NCI-H510A (cell line): Measurements from ENCODE around the gene AKR1C2.
"Not testable (repeated sequence)": the region's sequence is repeated elsewhere in the genome, so short reads cannot be mapped to it uniquely, and the experiment has no call there.

Source experiments
- DNase-seq: peaks from one replicate; lab custom pipeline; 2025; lab: John Stamatoyannopoulos, UW

AKR1C2 gene

DNA sequence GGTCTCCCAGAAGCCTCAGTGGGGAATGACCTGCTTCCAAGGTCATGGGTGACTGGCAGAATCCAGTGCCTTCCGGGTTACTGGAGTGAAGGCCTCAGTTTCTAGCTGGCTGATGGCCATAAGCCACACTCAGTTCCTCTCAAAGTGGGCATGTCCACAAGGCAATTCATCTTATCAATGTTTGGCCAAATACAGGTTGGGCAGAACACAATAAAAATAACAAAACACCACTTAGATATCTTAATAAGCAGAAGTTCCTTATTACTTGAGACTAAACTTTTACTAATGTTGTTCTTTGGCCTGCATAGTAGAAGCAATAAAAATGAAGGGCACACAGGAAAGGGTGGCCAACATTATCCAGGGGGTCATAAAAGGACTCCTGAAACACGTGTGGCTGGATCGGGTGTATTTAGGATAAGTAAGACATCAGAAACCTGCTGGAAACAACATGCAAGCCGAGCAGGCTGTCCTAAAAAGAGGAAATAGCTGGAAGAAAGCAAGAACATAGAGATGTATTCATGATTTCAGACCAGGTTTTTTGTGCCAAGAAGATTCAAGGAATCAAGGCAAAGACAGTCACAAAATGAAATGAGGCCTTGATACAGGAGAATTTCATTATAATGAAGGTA lies 19.6 kb upstream of the AKR1C2 start:
- DNase-seq: no peak

DNA sequence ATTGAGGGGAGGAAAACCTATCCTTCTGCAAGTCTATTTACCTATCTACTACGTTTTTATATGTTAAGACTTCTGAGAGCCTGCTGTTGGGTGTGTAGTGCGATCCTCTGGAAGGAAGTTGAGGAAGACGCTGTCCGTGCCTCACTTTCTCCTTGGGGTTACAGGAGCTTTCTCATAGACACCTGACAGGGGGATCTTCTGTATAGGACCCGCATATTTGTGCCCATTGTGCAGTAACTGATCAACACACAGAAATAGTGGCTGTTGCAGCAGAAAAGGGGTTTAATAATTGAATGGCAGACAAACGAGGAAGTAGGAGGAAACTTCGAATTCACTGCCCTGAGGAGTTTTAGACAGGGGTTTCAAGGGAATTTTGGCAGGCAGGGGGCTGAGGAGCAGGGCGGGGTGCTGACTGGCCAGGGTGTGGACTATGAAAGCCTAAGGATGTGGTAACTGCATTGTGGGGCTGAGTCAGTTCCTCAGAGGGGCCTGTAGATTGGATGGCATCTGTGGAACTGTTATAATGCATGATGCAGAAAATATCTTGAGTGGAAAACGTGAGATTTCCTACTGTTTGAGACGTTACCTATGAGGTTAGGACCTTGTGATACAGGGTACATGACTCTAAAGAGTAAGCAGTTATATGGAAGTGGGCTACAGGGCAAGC lies 18.1 kb upstream of the AKR1C2 start:
- DNase-seq: not testable (repeated sequence)

DNA sequence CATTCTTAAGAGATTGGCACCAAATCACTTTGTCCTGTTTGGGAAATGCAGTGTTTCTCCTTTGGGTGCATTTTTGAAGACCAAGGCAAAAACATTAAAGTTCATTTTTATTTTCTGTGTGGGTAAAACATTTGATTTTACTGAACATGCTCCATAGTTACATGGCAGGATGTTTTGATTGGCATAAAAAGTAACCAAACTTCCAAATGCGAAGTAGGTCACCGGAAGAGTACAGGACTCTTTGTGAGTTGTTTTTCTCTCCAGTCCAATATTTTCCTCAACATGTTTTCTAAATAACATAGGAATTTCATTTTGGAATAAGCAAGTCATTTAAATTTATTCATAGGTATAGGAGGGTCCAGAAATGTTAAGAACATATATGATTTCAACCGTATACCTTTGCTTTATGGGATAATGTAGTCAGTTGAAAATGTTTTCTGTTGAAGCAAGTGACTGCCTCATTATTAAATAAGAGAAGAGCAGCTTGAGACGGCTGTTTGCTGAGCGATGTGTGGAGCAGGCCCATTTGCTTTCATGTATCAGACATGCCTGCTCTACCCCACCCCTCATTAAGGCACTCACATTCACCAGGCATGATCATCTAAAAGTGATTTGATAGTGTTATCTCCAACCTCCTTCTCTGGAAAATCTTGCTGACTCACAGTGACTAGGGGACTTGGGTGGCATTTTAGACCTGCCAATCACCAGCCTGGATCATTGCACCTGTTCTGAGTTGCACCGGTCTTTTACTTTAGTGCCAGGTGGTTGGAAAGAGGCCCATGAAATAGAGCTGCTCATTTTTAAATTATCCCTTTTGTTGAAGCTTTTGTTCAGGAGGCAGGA lies 16.3 kb upstream of the AKR1C2 start:
- peak; percentile 42 for DNase-seq

DNA sequence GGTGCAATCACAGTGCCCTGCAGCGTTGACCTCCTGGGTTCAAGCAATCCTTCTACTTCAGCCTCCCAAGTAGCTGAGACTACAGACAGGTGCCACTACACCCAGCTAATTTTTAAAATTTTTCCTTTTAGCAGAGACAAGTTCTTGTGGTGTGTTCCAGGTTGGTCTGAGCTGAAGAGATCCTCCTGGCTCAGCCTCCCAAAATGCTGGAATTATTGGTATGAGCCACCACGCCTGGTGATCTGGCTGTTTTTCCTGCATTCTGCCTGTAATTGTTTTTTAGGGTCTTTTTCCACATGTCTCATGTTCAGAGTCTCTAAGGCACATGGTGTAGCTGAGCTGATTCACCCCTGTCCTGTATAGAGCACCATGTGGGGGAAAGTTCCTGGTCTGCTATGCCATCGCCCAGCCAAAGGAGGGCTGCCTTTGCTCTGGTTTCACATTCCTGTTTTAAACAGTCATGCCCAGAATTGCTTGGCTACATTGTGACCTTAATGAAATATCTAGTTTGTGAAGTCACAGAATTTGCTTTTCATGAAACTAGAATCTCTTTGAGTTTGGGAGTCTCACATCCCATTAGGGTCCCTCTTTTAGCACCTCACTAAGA lies 15.1 kb upstream of the AKR1C2 start:
- DNase-seq: not testable (repeated sequence)

DNA sequence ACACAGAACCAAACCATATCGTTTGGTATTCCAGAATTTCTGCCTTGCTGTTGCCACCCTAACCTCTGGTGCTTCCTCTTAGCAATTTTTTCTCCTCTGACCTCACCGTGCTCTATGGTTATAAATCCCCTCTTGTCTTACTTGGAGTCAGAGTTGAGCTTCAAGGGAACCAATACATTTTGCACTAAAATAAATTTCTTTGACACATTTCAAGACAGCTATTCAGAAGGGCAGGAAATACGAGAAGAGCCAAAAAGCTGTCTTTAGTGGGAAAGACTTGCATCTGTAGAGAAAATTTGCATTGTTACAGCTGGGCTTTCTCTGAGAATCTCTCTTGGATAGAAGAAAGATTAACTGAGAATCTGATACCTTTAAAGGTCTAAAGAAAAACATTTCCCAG lies 14.5 kb upstream of the AKR1C2 start:
- DNase-seq: no peak

DNA sequence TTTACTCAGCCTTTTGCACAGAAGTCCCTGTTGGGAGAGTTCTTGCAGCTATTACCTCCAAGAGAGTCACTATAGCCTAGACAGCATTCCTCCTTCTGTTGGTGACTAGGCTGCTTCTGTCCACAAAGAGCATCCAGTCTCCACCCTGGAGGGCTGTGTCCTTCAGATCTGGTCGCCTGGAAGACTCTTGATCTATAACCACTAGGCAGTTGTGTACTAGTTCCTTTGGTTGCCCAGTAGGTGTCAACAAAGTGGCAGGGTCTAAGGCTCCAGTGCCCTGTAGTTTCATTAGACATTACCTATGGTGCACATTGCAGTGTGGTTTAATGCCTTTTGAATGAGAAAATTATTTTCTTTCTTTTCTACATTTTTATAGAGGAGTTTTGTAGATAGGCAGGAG lies 11.3 kb upstream of the AKR1C2 start:
- no peak for DNase-seq

DNA sequence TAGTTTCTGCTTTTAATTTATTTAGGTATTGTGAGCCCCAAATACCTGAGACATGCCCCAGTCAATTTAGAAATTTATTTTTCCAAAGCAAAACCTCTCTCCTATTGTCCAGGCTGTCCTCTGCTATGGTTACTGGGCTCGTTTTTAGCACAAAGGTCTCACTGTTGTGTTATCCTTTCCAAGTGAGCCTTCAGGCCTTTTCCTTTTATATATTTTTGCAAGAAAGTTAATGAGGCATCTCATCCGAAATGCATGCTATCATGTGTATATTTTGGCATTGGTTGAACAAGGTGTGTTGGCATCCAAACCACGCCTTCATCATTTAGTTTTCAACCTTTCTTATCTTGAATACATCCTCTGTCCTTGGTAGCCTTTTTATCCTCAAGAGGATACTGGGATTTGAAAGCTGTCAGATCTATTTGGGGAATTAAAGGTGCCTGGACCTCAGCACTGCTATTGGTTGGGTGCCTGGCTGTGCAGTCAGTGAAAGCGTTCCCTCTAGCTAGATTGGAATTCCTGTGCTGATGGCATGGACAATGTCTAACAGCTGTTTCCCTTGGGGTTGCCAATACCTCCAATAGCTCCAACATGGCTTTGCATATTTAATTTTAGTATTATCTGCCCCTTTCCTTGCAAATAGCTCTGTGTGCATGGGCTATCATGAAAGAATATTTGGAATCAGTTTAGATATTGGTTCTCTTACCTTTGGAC lies 10.7 kb upstream of the AKR1C2 start:
- DNase-seq: not testable (repeated sequence)

DNA sequence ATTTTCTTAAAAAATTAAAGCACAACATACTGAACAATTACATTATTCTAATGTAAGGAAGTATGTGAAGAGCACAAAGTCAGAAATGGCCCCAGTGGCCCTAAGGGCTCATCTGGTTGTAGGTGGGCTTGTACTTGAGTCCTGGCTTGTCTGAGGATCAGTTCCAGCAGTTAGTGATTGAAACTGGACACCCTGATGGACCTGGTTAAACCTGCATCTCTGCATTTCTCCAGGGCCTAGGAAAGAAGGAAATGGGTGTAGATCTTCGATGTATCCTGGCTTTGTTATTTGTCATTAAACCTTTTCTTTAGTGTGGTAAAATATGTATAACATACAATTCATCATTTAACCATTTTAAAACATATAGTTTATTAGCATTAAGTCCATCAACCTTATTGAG lies 9.7 kb upstream of the AKR1C2 start:
- no peak for DNase-seq

DNA sequence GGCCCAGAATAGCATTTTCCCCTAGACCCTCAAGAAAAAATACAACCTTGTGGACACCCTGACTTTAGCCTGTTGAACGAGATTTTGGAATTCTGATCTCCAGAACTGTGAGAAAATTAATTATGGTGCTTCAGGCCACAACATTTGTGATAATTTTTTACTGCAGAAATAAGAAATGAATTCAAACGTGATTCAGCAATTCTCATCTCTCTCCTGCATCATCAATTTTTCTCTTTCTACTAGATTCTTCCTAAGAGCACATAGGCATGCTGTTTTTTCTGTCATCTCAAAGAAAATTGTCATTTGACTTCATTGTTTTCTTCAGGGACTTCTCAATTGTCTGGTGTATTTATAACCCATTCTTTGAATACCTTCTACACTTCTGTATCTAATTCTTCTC lies 8.9 kb upstream of the AKR1C2 start:
- DNase-seq: no peak

DNA sequence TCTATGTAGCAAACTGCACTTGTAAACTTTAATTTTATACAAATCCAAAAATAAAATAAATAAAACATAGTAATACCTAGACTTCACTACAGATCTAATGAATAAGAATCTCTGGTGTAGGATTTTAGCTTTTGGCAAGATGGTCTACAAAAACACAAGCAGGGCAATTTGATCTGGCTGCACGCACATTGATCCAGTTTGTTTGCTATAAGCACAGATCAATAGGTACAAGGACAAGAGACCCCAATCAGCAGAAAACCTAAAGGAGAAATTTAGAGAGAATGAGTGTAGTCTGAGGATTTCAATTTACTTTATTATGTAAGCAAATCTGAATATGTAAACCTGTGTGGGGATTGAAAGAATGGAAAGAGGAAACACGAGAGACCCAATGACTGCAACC lies 7.7 kb upstream of the AKR1C2 start:
- DNase-seq: not testable (repeated sequence)

DNA sequence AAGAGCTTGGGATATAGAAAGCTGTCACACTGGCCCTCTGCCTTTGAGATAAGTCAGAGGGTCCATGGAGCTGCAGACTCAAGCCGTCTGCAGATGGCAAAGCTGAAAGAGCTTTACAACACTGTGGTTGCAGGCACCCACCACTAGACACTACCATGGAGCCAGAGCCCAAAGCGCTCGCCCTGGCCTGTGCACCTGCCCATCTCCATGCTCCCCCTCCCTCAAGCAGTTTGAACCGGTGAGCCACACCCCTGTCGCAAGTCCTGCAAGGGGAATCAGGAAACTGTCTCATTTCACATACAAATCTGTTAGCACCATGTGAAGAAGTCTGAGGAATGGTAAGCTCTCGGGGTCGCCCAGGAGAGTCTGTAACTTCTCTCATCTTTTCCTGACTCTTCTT lies 6.4 kb upstream of the AKR1C2 start:
- not testable (repeated sequence) for DNase-seq

DNA sequence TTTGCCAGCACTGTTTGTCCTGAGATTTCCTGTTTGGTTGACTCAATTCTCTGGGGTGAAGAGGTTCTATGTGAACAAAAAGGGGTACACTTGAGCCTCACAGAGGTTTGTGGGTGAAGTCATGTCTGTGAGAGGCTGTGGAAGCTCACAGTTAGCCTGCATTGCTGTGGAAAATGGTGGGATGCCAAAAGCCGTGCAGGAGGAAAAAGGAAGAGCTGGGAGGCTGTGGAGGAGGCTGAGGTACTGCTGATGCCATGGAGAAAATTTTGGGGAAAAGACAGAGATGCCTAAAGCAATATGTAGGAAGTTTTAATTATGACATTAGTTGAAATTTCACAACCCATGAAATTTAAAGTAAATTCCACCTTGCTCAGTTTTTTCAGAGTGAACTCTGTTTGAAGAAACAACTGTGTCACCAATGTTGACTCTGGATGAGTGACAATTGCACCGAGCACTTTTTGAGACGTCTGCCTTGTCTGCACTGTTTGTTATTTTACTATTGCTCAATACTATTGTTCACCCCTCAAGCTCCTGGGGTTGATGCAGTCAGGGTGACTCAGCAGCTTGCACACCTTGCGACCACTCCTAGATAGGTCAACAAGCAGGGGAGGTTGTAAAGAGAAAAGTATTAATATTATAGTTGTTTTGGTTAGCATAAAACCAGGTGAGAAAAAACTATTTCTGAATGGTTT lies 5.3 kb upstream of the AKR1C2 start:
- not testable (repeated sequence) for DNase-seq

DNA sequence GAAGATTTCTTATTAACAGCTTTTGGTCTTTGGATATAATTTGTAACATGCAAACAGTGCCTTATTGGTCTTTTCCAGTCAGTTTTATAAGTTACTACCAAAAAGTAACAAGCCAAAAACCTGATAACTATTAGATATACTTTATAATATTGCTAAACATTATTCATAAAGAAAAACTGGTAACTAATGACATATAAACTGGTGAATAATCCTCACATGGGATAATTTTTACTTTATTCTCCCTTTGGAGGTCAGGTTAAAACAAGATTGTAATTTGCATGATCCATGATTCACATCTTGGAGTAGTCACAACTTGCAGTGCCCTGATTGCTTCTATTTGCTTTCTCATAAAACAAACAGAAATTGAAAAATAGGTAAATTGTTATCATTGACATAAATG lies 844 bp upstream of the AKR1C2 start:
- not testable (repeated sequence) for DNase-seq

DNA sequence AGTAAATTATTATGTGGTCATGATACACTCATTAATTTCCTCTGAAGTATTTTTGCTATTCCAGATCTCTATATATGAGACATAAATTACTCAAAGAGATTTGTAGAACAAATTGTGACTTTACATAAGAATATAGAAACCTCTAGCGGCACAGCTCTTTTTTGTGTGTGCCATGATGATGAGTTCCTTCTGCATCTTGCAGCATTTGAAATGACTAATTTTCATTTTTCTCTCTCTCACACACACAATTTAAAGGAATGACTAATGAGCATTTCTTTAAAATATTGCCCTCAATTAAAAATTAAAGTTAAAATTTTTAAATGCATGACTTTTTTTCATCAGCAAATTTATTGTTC lies 351 bp upstream of the AKR1C2 start:
- not testable (repeated sequence) for DNase-seq

DNA sequence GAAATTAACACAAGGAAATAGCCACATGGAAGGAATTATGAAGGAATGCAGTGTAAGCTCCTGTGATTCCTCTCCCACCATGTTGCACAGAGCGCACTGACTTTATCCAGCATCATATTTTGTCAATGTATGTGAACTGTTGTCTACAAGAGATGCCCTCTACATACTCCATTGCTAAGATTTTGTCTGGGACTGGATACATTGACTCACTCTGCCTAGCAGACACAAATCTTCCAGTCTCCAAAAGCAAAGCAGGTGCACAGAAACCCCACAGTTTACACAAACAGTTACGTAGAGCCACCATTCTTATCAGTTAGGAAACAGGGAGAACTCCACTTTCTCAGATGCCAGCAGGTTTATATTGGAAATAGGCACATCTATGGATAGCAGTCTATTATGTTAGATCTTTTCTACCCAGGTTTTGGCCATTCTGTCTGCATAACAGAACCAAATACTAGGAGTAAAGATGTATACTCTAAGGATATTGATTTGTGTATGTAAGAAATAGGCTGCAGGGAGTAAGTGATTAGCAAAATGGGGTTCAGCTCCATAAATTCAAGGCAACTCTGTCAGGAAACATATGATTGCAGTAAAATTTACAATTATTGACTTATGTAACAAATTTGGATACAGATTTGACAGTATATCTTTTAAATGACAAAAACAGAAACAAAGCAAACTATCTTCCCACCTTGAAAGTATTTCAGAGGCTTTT lies 1.5 kb downstream of the AKR1C2 start:
- DNase-seq: no peak

DNA sequence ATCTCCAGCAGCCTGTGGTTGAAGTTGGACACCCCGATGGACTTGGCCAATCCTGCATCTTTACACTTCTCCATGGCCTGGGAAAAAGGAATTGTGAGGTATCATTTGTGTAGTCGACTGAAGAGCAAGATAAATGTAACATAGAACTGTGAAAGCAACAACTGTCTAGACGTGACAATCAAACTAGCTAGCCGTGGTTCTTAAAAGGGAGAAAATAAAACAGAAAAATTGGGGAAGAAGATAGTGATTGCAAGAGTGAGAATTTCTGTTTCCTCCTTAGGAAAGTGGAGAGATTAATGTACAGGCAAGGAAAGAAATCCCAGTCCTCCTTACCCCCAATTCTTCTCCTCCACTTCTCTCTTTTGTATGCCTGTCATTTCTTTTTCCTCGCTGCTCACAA lies 5.0 kb downstream of the AKR1C2 start:
- DNase-seq: no peak

DNA sequence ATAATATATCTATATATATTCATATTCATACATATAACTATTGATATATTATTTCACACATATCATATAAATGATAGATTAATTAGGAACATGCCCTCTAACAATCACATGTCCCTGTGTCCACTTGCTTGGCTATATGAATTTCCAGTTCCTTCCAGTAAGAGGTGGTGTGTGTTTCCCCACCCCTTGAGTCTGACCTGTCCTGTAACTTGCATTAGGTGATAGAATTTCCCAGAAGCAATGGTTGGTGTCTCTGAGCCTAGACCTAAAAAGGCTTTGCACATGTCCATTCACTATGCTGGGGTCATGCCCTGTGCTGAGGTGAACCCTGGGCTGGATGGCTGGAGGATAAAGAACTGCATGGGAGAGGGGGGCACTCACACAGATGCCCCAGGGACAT lies 9.4 kb downstream of the AKR1C2 start:
- DNase-seq: not testable (repeated sequence)

DNA sequence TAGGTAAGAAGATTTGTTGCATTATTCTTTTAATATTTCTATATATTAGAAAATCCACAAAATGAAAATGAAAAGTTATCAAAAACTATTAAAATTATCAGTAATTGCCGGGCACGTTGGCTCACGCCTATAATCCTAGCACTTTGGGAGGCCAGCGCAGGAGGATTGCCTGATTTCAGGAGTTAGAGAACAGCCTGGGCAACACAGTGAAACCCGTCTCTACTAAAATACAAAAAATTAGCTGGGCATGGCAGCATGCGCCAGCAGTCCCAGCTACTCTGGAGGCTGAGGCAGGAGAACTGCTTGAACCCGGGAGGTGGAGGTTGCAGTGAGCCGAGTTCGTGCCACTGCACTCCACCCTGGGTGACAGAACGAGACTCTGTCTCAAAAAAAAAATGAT lies 11.1 kb downstream of the AKR1C2 start:
- not testable (repeated sequence) for DNase-seq

DNA sequence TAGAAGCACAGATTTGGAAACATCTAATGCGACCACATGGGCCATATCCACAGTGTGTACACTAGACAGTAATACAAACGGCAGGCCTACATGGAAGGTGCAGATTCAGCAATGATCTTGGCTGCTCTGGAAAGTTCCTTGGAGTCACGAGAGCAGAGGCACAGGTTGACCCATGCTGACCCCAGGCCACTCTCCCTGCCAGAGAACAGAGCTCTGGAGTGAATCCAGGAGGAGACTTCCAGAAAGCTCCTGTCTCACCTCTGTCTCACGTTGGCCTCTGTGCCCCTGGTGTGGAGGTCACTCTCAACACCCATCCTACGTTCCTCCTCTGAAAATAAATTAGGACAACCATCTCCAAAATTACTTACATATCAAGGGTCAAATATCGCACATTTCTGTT lies 12.2 kb downstream of the AKR1C2 start:
- not testable (repeated sequence) for DNase-seq

DNA sequence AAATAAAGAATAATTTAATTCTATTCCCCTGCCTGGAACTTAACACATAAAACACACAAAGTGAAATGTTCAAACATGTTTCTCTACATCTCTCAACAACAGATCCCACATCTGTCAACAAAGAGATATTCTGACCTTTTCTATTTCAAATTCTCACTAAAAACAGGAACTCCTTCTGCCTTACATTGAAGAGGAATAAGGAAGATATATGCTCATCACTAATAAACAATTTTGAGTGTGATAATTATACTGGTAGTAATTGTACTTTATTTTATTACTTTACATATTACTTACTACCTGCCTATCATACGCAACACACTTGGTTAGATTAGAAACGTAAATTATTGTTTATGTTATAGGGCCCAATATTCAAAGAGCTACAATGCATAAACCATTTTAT lies 13.4 kb downstream of the AKR1C2 start:
- no peak for DNase-seq
